ENCODE measurements around the gene PIK3C2A.

PIK3C2A gene

DNA sequence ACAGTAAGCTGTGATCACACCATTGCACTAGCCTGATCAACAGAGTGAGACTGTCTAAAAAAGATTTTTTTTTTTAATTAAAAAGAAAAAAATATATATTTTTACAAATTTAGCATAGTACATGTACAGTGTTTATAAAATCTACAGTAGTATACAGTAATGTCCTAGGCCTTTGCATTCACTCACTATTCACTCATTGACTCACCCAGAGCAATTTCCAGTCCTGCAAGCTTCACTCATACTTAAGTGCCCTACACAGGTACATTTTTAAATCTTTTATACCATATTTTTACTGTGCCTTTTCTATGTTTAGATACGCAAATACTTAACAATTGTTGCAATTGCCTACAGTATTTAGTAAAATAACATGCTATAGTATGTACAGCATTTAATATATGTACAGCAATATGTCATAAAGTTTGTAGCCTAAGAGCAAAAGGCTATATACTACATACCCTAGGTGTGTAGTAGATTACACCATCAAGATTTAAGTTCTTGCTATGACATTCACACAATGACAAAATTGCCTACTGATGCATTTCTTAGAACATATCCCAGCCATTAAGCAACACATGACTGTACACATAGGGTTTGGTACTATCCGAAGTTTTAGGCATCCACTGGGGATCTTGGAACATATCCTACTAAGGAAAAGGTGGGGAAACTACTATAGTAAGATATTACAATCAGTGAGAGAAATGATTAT, 22.8 kb downstream of the PIK3C2A start:
- TF ChIP-seq, protein P1, sequence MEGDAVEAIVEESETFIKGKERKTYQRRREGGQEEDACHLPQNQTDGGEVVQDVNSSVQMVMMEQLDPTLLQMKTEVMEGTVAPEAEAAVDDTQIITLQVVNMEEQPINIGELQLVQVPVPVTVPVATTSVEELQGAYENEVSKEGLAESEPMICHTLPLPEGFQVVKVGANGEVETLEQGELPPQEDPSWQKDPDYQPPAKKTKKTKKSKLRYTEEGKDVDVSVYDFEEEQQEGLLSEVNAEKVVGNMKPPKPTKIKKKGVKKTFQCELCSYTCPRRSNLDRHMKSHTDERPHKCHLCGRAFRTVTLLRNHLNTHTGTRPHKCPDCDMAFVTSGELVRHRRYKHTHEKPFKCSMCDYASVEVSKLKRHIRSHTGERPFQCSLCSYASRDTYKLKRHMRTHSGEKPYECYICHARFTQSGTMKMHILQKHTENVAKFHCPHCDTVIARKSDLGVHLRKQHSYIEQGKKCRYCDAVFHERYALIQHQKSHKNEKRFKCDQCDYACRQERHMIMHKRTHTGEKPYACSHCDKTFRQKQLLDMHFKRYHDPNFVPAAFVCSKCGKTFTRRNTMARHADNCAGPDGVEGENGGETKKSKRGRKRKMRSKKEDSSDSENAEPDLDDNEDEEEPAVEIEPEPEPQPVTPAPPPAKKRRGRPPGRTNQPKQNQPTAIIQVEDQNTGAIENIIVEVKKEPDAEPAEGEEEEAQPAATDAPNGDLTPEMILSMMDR (IDR thresholded peaks at IDR 0.05; ENCODE audit: low read depth, low read length) = no peak

DNA sequence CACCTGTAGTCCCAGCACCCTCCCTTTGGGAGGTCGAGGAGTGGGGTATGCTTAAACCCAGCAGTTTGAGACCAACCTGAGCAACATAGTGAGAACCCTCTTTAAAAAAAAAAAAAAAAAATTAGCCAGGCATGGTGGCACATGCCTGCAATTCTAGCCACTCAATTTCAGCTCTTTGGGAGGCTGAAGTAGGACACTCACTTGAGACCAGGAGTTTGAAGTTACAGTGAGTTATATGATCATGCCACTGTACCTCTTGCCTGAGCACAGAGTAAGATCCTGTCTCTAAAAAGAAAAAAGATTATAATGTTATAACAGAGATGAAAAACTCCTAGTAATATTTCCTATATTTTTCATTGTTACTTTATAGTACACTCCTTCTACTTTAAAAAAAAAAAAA, 23.9 kb downstream of the PIK3C2A start:
- no peak overlapping the region for H3K4me3 ChIP-seq (ENCODE audit: low read depth, low read length)
- TF ChIP-seq, protein P1 (IDR thresholded peaks at IDR 0.05; ENCODE audit: low read depth, low read length) = no peak

More for the DNA sequence above, 22.8 kb downstream of the PIK3C2A start:
- no peak overlapping the region for H3K4me3 ChIP-seq (ENCODE audit: low read depth, low read length)

DNA sequence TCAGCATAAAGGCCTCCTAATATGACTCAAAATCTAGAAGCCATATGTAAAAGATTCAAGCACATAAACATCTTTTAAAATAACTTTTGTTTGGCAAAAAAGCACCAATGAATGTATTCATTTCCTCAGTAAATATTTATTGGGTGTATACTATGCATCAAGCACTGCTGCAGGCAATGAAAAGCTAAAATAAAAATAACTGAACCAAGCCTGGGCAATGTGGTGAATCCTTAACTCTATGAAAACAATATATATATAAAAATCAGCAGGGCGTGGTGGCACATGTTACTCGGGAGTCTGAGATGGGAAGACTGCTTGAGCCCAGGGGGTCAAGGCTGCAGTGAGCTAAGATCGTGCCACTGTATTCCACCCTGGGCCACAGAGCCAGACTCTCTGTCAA, 27.8 kb downstream of the PIK3C2A start:
- TF ChIP-seq, protein P1 (IDR thresholded peaks at IDR 0.05; ENCODE audit: low read depth, low read length) = no peak
- H3K4me3 ChIP-seq (ENCODE audit: low read depth, low read length) = no peak overlapping the region

DNA sequence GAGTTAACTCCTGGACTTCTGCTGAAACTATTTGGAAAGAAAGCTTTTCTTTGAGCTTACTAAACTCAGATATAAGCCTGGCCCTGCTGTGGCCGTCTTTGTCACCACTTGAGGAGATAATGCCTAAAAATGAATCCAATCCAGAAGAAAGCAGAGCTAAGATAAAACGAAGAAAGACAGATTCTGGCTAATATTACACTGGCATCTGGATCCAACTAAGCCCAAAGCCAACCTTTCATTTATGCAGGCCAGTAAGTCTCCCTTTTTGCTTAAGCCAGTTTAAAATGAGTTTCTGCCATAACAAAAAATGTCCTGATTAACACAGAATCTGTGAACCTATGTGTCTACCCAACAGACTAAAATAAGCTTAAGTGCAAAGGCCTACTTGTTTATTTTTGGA, 34.5 kb downstream of the PIK3C2A start:
- H3K4me3 ChIP-seq (ENCODE audit: low read depth, low read length) = no peak overlapping the region
- TF ChIP-seq, protein P1 (IDR thresholded peaks at IDR 0.05; ENCODE audit: low read depth, low read length) = no peak

DNA sequence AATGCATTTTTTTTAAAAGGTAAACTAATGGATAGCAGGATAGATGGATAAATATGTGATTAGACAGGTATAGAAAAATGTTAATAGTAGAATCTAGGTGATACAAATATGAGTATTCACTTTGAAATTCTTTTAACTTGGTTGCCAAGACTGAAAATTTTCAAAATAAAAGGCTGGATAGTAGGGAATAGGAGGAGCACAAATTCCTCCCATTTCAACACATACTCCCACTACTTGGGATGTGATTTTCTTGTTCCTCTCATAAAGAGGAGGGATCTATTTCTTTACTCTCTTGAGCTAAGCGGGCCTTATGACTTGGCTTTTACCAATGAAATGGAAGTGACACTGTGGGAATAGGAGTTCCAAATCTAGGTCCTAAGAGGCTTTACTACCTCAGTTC, 35.9 kb downstream of the PIK3C2A start:
- no peak overlapping the region for H3K4me3 ChIP-seq (ENCODE audit: low read depth, low read length)
- TF ChIP-seq, protein P1 (IDR thresholded peaks at IDR 0.05; ENCODE audit: low read depth, low read length) = no peak

DNA sequence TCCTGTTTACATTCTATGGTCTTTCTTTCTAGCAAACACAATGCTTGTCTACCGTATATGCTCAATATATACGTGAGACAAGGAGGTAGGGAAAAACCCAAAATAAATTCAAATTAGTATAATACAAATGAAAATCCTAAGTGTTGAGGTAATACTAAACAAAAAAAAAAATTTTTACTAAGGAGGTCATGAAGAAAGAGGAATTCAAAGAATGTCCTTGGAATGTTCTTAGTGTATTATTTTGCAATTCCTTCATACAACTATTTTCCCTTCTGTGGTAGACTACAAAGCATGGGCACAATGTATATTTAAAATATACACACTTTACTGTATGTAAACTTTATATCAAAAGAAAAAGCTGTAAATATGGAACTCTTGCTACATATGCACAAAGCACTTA, 36.4 kb downstream of the PIK3C2A start:
- H3K4me3 ChIP-seq (ENCODE audit: low read depth, low read length) = no peak overlapping the region
- TF ChIP-seq, protein P1 (IDR thresholded peaks at IDR 0.05; ENCODE audit: low read depth, low read length) = no peak

DNA sequence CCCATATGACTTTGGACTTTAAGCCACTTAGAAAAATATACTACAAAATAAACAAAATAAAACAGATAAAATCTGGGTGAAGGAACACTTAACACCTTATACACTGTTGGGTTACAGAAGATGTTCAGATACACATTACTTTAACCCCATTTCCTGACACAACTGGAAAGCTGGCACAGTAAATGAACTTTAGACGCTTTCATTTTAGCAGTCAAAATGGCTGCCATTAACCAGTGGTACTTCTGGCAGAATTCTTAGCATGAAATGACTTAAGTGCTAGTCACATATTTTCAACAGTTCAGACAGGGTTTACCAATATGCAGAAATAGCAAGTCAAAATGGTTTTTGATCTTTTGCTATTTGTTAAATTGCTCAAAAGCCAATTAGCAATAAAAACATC, 37.9 kb downstream of the PIK3C2A start:
- no peak overlapping the region for H3K4me3 ChIP-seq (ENCODE audit: low read depth, low read length)
- TF ChIP-seq, protein P1 (IDR thresholded peaks at IDR 0.05; ENCODE audit: low read depth, low read length) = no peak
